ENCODE results near the gene ANKRD23. TPM values are rescaled to one million over a fixed set of nuclear protein-coding genes. Genes with fewer than 3 reads are reported as not detected.

The ANKRD23 gene
- polyA plus RNA-seq, 1 of the 3 experiments (the other 2 are of a cell fraction): 3.1 TPM

- no peak for TF ChIP-seq CTCF (IDR thresholded peaks at IDR 0.05)
- no peak for TF ChIP-seq EZH2phosphoT487 (IDR thresholded peaks at IDR 0.05; ENCODE audit: borderline replicate concordance, low read depth)
- TF ChIP-seq FOSL2 (IDR thresholded peaks at IDR 0.05; ENCODE audit: borderline replicate concordance, low read depth): no peak
Observed at GRCh38 chr2:96867756-96868554, 24.1 kb upstream of the ANKRD23 start (continued).

GRCh38 chr2:96866986-96867755, 23.4 kb upstream of the ANKRD23 start:
- TF ChIP-seq SMC3 (IDR thresholded peaks at IDR 0.05; ENCODE audit: low read depth, low read length) (no peak), FOXM1 (IDR thresholded peaks at IDR 0.05; ENCODE audit: low read depth) (no peak), MXI1 (IDR thresholded peaks at IDR 0.05; ENCODE audit: low read depth, low read length) (no peak), YY1 (IDR thresholded peaks at IDR 0.05; ENCODE audit: low read depth) (no peak), GATA2 (CRISPR knock-in tag; IDR thresholded peaks at IDR 0.05) (no peak), NRF1 (IDR thresholded peaks at IDR 0.05; ENCODE audit: low read depth, low read length) (no peak), MAX (IDR thresholded peaks at IDR 0.05; ENCODE audit: low read depth) (no peak), FOSL2 (IDR thresholded peaks at IDR 0.05; ENCODE audit: borderline replicate concordance, low read depth) (no peak), TAF1 (IDR thresholded peaks at IDR 0.05; ENCODE audit: borderline replicate concordance, low read depth, low read length) (no peak), PBX3 (IDR thresholded peaks at IDR 0.05) (no peak), ZBTB33 (IDR thresholded peaks at IDR 0.05; ENCODE audit: borderline replicate concordance, low read depth) (no peak), USF2 (IDR thresholded peaks at IDR 0.05; ENCODE audit: borderline replicate concordance, low read depth, low read length) (no peak), USF1 (IDR thresholded peaks at IDR 0.05; ENCODE audit: borderline replicate concordance, low read depth) (no peak), RFX5 (IDR thresholded peaks at IDR 0.05; ENCODE audit: low read length) (no peak), CTCF (IDR thresholded peaks at IDR 0.05) (no peak), FOXJ3 (CRISPR knock-in tag; IDR thresholded peaks at IDR 0.05) (no peak), EZH2phosphoT487 (IDR thresholded peaks at IDR 0.05; ENCODE audit: borderline replicate concordance, low read depth) (no peak)
- Histone ChIP-seq H2AFZ (ENCODE audit: low read depth) (no peak overlapping the region), H3K27ac (ENCODE audit: low read depth in 2 of 2, low read length in 1 of 2) (no peak overlapping the region; a peak in 2 of 4 replicates), H3K36me3 (replicated peaks in 1 of 2; ENCODE audit: control insufficient read depth in 1 of 2, insufficient read depth in 2 of 2, low read length in 1 of 2) (peaks cover 5 to 43% of the 10 kb centered on the region in 2 experiments), H3K9me2 (no peaks in the 10 kb centered on the region), H3K27me3 (ENCODE audit: insufficient read depth) (no peaks in the 10 kb centered on the region), H3K9me3 (no peaks in the 10 kb centered on the region), H4K20me1 (ENCODE audit: insufficient read depth) (peaks cover 30% of the 10 kb centered on the region; the same call in 1 of the 2 replicates), H3K4me1 (ENCODE audit: control insufficient read depth in 1 of 2, insufficient read depth in 2 of 2, low read depth in 1 of 2, low read length in 1 of 2) (peaks cover 0 to 26% of the 10 kb centered on the region in 2 experiments; a peak in 1 of 4 replicates), H3K79me2 (ENCODE audit: insufficient read depth) (peaks cover 38% of the 10 kb centered on the region), H3K4me3 (ENCODE audit: low read depth in 2 of 2, low read length in 1 of 2) (peak overlapping the region; percentile 94 to 95), H3K9ac (peak overlapping the region; percentile 99; the same call in 1 of the 2 replicates), H3K4me2 (peak overlapping the region; percentile 96), H3F3A (replicated peaks; ENCODE audit: insufficient read depth) (no peaks in the 10 kb centered on the region)
- ChIA-PET POLR2A (interaction anchor here (0.7 to 2.0 kb wide), 2 partner anchors 10 to 22 kb away, joined by 5 to 27 read pairs; partner anchors contain the start of gene ANKRD39), CTCF (interaction anchor here (4.2 to 6.8 kb wide), 2 partner anchors 9 to 83 kb away, joined by 59 to 93 read pairs; partner anchors contain the start of gene ANKRD39)
- 69% methylated on average over 16 of the region's 22 CpGs for WGBS (ENCODE audit: low lambda C conversion rate)
- DNase-seq: no peak
